Type B pancreatic cell (in vitro differentiated cells): ENCODE measurements around the gene TAS1R1. TPM values are rescaled to one million over a fixed set of nuclear protein-coding genes. Genes with fewer than 3 reads are reported as not detected.

Experiments used
- DNase-seq: peaks from one replicate; pipeline ENCODE4 v3.0.0; 2021; ENCODE audit warnings: mixed read lengths; ENCODE audit not compliant: unreplicated experiment; ENCODE audit errors: extremely low spot score
- H3K27ac Mint-ChIP-seq: 2 replicates; pipeline ENCODE4 v1.8.0; 2021; ENCODE audit warnings: mild to moderate bottlenecking, mixed read lengths
- H3K27me3 Mint-ChIP-seq: 2 replicates; pipeline ENCODE4 v1.8.0; 2021; ENCODE audit warnings: mixed read lengths
- H3K36me3 Mint-ChIP-seq: 2 replicates; pipeline ENCODE4 v1.8.0; 2021; ENCODE audit warnings: mixed read lengths
- H3K4me1 Mint-ChIP-seq: one replicate; pipeline ENCODE4 v1.8.0; 2021; ENCODE audit warnings: mixed read lengths; ENCODE audit not compliant: unreplicated experiment
- H3K4me3 Mint-ChIP-seq: 2 replicates; pipeline ENCODE4 v1.8.0; 2021; ENCODE audit warnings: mild to moderate bottlenecking, mixed read lengths
- H3K9me3 Mint-ChIP-seq: 2 replicates; pipeline ENCODE4 v1.8.0; 2021; ENCODE audit warnings: mixed read lengths
- CTCF ChIP-seq: fragments of 200-600 bp; sonication (generic); conservative IDR thresholded peaks from 2 replicates; pipeline ENCODE4 v1.5.0; 2021; ENCODE audit warnings: antibody characterized with exemption, mild to moderate bottlenecking
- total RNA-seq: library from RNA; stranded (reverse); gene quantifications from 2 replicates; pipeline ENCODE4 v1.2.1, GENCODE V29; 2021; ENCODE audit warnings: low replicate concordance

TAS1R1 gene
- total RNA-seq, 1 donor from 2014 or later, result not detected

- Mint-ChIP-seq H3K36me3 (no peaks in the 10 kb centered on the region), H3K9me3 (no peaks in the 10 kb centered on the region)
These were observed 25.0 kb downstream of the TAS1R1 start for GRCh38 chr1:6580119-6580592.

GRCh38 chr1:6580593-6581409 is 25.7 kb downstream of the TAS1R1 start:
- H3K4me1 Mint-ChIP-seq, result peaks cover 27% of the 10 kb centered on the region
- H3K27ac Mint-ChIP-seq, result peak overlapping the region; percentile 97
- no peaks in the 10 kb centered on the region for H3K36me3 Mint-ChIP-seq
- H3K27me3 Mint-ChIP-seq, result no peaks in the 10 kb centered on the region
- DNase-seq, result no peak
- TF ChIP-seq CTCF, result peak; percentile 27
- H3K4me3 Mint-ChIP-seq, result peak overlapping the region; percentile 97
- no peaks in the 10 kb centered on the region for H3K9me3 Mint-ChIP-seq

More at GRCh38 chr1:6580119-6580592, 25.0 kb downstream of the TAS1R1 start:
- no peak for DNase-seq
- Mint-ChIP-seq H3K4me1 (peaks cover 27% of the 10 kb centered on the region), H3K27me3 (no peaks in the 10 kb centered on the region), H3K27ac (peak overlapping the region; percentile 97), H3K4me3 (peak overlapping the region; percentile 97)
- no peak for TF ChIP-seq CTCF

- TF ChIP-seq CTCF, result no peak
- Mint-ChIP-seq H3K36me3 (no peaks in the 10 kb centered on the region), H3K9me3 (no peaks in the 10 kb centered on the region), H3K27ac (peak overlapping the region; percentile 85), H3K4me1 (peaks cover 27% of the 10 kb centered on the region), H3K27me3 (no peaks in the 10 kb centered on the region), H3K4me3 (peak overlapping the region; percentile 80)
- DNase-seq, result no peak
These were observed 26.6 kb downstream of the TAS1R1 start for GRCh38 chr1:6581561-6582305.

- no peaks in the 10 kb centered on the region for H3K27me3 Mint-ChIP-seq
- DNase-seq, result no peak
- H3K4me3 Mint-ChIP-seq, result peak overlapping the region; percentile 80
- H3K27ac Mint-ChIP-seq, result peak overlapping the region; percentile 85
- H3K36me3 Mint-ChIP-seq, result no peaks in the 10 kb centered on the region
- no peaks in the 10 kb centered on the region for H3K9me3 Mint-ChIP-seq
- TF ChIP-seq CTCF, result no peak
- peaks cover 27% of the 10 kb centered on the region for H3K4me1 Mint-ChIP-seq
These were observed 27.3 kb downstream of the TAS1R1 start for GRCh38 chr1:6582370-6582769.

- Mint-ChIP-seq H3K4me1 (peaks cover 20% of the 10 kb centered on the region), H3K27ac (peak overlapping the region; percentile 58), H3K9me3 (no peaks in the 10 kb centered on the region), H3K4me3 (no peak overlapping the region), H3K27me3 (no peaks in the 10 kb centered on the region), H3K36me3 (no peaks in the 10 kb centered on the region)
- DNase-seq, result no peak
- peak; percentile 58 for TF ChIP-seq CTCF
These were observed 29.3 kb downstream of the TAS1R1 start for GRCh38 chr1:6584126-6585080.
